SKM-1 treated with dmso at 0.1 percent for 144 hours (cell line): ENCODE data around the gene TOR1A.

ENCODE experiments used
- DNase-seq: peaks from one replicate; lab custom pipeline; 2025; ENCODE audit not compliant: unreplicated experiment; lab: John Stamatoyannopoulos, UW

Gene TOR1A

GRCh38 chr9:129823935-129824601 is at the start of gene TOR1A:
TSS of gene TOR1A (minus strand) at chr9:129824136. CDS start at chr9:129824085, 51 bp downstream.
- DNase-seq, result peak; percentile 93

GRCh38 chr9:129871046-129871445 is 47.1 kb upstream of the TOR1A start:
- no peak for DNase-seq

- no peak for DNase-seq
These were observed 45.9 kb upstream of the TOR1A start for GRCh38 chr9:129869585-129870501.

- DNase-seq, result no peak
These were observed 45.0 kb upstream of the TOR1A start for GRCh38 chr9:129868872-129869486.

- no peak for DNase-seq
These were observed 44.3 kb upstream of the TOR1A start for GRCh38 chr9:129868023-129868871.

GRCh38 chr9:129867136-129868022 is 43.4 kb upstream of the TOR1A start:
- no peak for DNase-seq

- no peak for DNase-seq
These were observed 42.6 kb upstream of the TOR1A start for GRCh38 chr9:129866394-129867135.

- DNase-seq, result no peak
These were observed 41.9 kb upstream of the TOR1A start for GRCh38 chr9:129865668-129866320.

- no peak for DNase-seq
These were observed 41.2 kb upstream of the TOR1A start for GRCh38 chr9:129864991-129865647.

GRCh38 chr9:129863059-129863690 is 39.2 kb upstream of the TOR1A start:
- peak; percentile 97 for DNase-seq

- DNase-seq, result no peak
These were observed 37.5 kb upstream of the TOR1A start for GRCh38 chr9:129861447-129861827.

GRCh38 chr9:129860653-129861446 is 36.9 kb upstream of the TOR1A start:
- DNase-seq, result no peak

GRCh38 chr9:129858167-129858962 is 34.4 kb upstream of the TOR1A start:
- DNase-seq, result no peak

- DNase-seq, result no peak
These were observed 33.3 kb upstream of the TOR1A start for GRCh38 chr9:129857207-129857606.

GRCh38 chr9:129854588-129855110 is 30.7 kb upstream of the TOR1A start:
- DNase-seq, result no peak

- no peak for DNase-seq
These were observed 29.7 kb upstream of the TOR1A start for GRCh38 chr9:129853614-129854013.
